Endothelial cell of umbilical vein (primary cell): ENCODE data around the gene CALN1. TPM values are rescaled to one million over a fixed set of nuclear protein-coding genes. Genes with fewer than 3 reads are reported as not detected.

ENCODE experiments used
- BruUV-seq: library from RNA; stranded (reverse); fragments of 400-500 nt; replicated peaks from 2 replicates; lab custom pipeline; 2021; lab: Mats Ljungman, UMichigan
- CTCF ChIA-PET: fragments of 300-600, 350-600 bp; sonication (Branson Sonifier 250); formaldehyde crosslinking; loops from one replicate; lab custom pipeline; 2021; ENCODE audit warnings: antibody characterized with exemption, inconsistent platforms; lab: Charles Lee
- POLR2A ChIA-PET: fragments of 300-600, 350-600 bp; sonication (Branson Sonifier 250); formaldehyde crosslinking; loops from one replicate; lab custom pipeline; 2021; ENCODE audit warnings: antibody characterized with exemption, inconsistent platforms; lab: Charles Lee
- DNase-seq: peaks from one replicate; pipeline ENCODE4 v3.0.0-alpha.2; 2011; ENCODE audit warnings: low read depth, low spot score
- FAIRE-seq: peaks from 2 replicates; lab custom pipeline; 2011; peaks lifted over from hg19 to GRCh38; lab: Jason Lieb, UNC
- H2AFZ ChIP-seq: 2 replicates; pipeline ENCODE4 v1.6.0; 2012; ENCODE audit warnings: low read depth, low read length, control low read depth, inconsistent platforms
- H3K27ac ChIP-seq: 2 replicates; pipeline ENCODE4 v1.5.1; 2011; ENCODE audit warnings: low read depth, mild to moderate bottlenecking, control low read depth, low read length, moderate library complexity; ENCODE audit not compliant: insufficient read depth
- H3K27me3 ChIP-seq, 2 experiments: 2 replicates each; pipeline versions ENCODE4 v1.6.0 to v1.6.1; 2011; ENCODE audit warnings: low read length in 2 of 2, mixed read lengths in 1 of 2; ENCODE audit not compliant: control insufficient read depth in 2 of 2, insufficient read depth in 2 of 2
- H3K36me3 ChIP-seq, 2 experiments: 2 replicates in 1 of 2; 3 replicates in 1 of 2; pipeline ENCODE4 v1.5.1; 2011; ENCODE audit warnings: low read length in 2 of 2, mild to moderate bottlenecking in 1 of 2, moderate library complexity in 1 of 2; ENCODE audit not compliant: control insufficient read depth in 2 of 2, insufficient read depth in 2 of 2; ENCODE audit errors: extremely low read depth in 1 of 2
- H3K4me1 ChIP-seq: 3 replicates; pipeline ENCODE4 v1.5.1; 2011; ENCODE audit warnings: mild to moderate bottlenecking, low read length; ENCODE audit not compliant: control insufficient read depth, insufficient read depth; ENCODE audit errors: extremely low read depth
- H3K4me2 ChIP-seq: 2 replicates; pipeline ENCODE4 v1.6.1; 2011; ENCODE audit warnings: low read length, control low read depth, mixed read lengths; ENCODE audit not compliant: insufficient read depth
- H3K4me3 ChIP-seq, 3 experiments: fragments of 200-600 bp in 1 of 3; sonication (generic), shearing (Covaris generic) in 1 of 3; replicated peaks in 1 of 3; 2 replicates each; pipeline ENCODE4 v1.5.1; 2011 to 2016; ENCODE audit warnings: control low read depth in 3 of 3, low read length in 3 of 3, mild to moderate bottlenecking in 2 of 3, inconsistent platforms in 1 of 3, low read depth in 1 of 3, moderate library complexity in 1 of 3; ENCODE audit not compliant: insufficient read depth in 1 of 3
- H3K79me2 ChIP-seq: 2 replicates; pipeline ENCODE4 v1.6.0; 2012; ENCODE audit warnings: low read length, inconsistent platforms; ENCODE audit not compliant: control insufficient read depth, insufficient read depth
- H3K9ac ChIP-seq: replicated peaks from 2 replicates; pipeline ENCODE3; 2011; ENCODE audit warnings: low read length, control low read depth; ENCODE audit not compliant: insufficient read depth; ENCODE audit errors: extremely low read depth
- H3K9me1 ChIP-seq: replicated peaks from 3 replicates; pipeline ENCODE4 v1.6.0; 2011; ENCODE audit warnings: mild to moderate bottlenecking, low read length; ENCODE audit not compliant: control insufficient read depth, insufficient read depth; ENCODE audit errors: extremely low read depth
- H3K9me3 ChIP-seq: replicated peaks from 2 replicates; pipeline ENCODE4 v1.5.1; 2012; ENCODE audit warnings: low read length, inconsistent platforms; ENCODE audit not compliant: control insufficient read depth, insufficient read depth
- H4K20me1 ChIP-seq: replicated peaks from 2 replicates; pipeline ENCODE3; 2011; ENCODE audit warnings: mild to moderate bottlenecking, low read length; ENCODE audit not compliant: control insufficient read depth, insufficient read depth; ENCODE audit errors: extremely low read depth
- EZH2 ChIP-seq: IDR thresholded peaks from 2 replicates; pipeline ENCODE4 v1.6.1; 2012; ENCODE audit warnings: borderline replicate concordance, low read depth, mild to moderate bottlenecking, moderate library complexity, low read length, inconsistent platforms; ENCODE audit not compliant: severe bottlenecking
- FOS ChIP-seq: IDR thresholded peaks from 2 replicates; pipeline ENCODE4 v1.6.1; 2011; ENCODE audit warnings: mild to moderate bottlenecking, low read length, moderate library complexity, borderline replicate concordance; ENCODE audit not compliant: insufficient read depth
- GATA2 ChIP-seq: IDR thresholded peaks from 2 replicates; pipeline ENCODE4 v1.7.0; 2011; ENCODE audit warnings: low read depth, mild to moderate bottlenecking, moderate library complexity, mixed read lengths, low read length; ENCODE audit not compliant: insufficient read length, insufficient read depth
- JUN ChIP-seq: IDR thresholded peaks from 2 replicates; pipeline ENCODE4 v1.6.1; 2011; ENCODE audit warnings: borderline replicate concordance, low read depth; ENCODE audit not compliant: insufficient read length, insufficient read depth
- MYC ChIP-seq: IDR thresholded peaks from one replicate; pipeline ENCODE4 v1.6.1; 2011; ENCODE audit warnings: mild to moderate bottlenecking, low read depth, low read length
- POLR2A ChIP-seq: IDR thresholded peaks from 2 replicates; pipeline ENCODE4 v1.6.1; 2012; ENCODE audit warnings: low read depth, mild to moderate bottlenecking, control low read depth, low read length
- POLR2AphosphoS5 ChIP-seq: IDR thresholded peaks from 2 replicates; pipeline ENCODE4 v1.6.1; 2012; ENCODE audit warnings: low read depth, mild to moderate bottlenecking, control low read depth, low read length, moderate library complexity; ENCODE audit not compliant: insufficient read depth
- dilution Hi-C: fragments of 300-500 bp; cut with MboI; formaldehyde crosslinking; loops from one replicate; pipeline ENCODE4 v1.15.0; 2019; ENCODE audit warnings: low sequenced_read_pairs; ENCODE audit not compliant: extremely low pct_ligation_motif_present
- intact Hi-C: fragments of 100-400 bp; cut with micrococcal nuclease; formaldehyde crosslinking; loops from one replicate; pipeline ENCODE4 v1.10.0; 2022
- polyA plus RNA-seq, 4 experiments: library from polyadenylated mRNA; depleted of rRNA in 3 of 4; stranded (reverse) in 3 of 4; unstranded in 1 of 4; fragments of >200 nt; gene quantifications; 2 replicates each; pipeline versions ENCODE4 v1.2.1 to v1.2.3, GENCODE V29; 2011 to 2012; ENCODE audit warnings: missing spikeins in 1 of 4
- total RNA-seq: library from RNA; stranded (reverse); gene quantifications from 2 replicates; pipeline ENCODE4 v1.2.3, GENCODE V29; 2021
- TF ChIP-seq, protein P1 (sequence below), 2 donors: IDR thresholded peaks; 1 replicate in 1 of 2; 2 replicates in 1 of 2; pipeline ENCODE4 v1.5.1; 2011; ENCODE audit warnings: low read length in 2 of 2, mild to moderate bottlenecking in 2 of 2, moderate library complexity in 2 of 2, control low read depth in 1 of 2, inconsistent platforms in 1 of 2, low read depth in 1 of 2; ENCODE audit not compliant: insufficient read depth in 1 of 2; ENCODE audit errors: extremely low read depth in 1 of 2
- TF ChIP-seq, protein P2 (sequence below): IDR thresholded peaks from 2 replicates; pipeline ENCODE4 v1.6.1; 2011; ENCODE audit not compliant: insufficient read depth, insufficient read length

The CALN1 gene
- total and polyA plus RNA-seq, 2 donors (not counting 3 experiments of a cell fraction or from before 2014, with no cell fraction given) = not detected

DNA sequence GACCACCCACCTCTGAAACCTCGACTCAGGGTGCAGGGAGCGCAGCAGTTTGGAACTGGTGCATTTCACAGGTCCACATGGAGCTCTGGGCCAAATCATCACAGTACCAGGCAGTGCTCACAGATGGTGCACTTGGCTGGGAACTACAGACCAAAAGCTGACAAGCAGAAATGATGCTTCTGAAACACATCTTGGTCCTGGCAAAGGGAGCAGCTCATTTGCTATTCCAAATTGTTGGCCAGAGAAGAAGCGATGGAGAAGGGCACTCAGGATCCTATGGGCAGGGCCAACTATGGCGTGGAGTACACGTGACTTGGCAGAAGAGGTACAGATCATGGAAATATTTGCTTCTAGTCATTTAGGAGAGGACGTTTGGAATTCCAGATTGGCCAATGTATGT lies 383.9 kb downstream of the CALN1 start:
- Histone ChIP-seq H3K9me3 (peaks cover 5% of the 10 kb centered on the region), H3K4me2 (no peak overlapping the region), H3K27me3 (no peaks in the 10 kb centered on the region), H3K4me1 (no peaks in the 10 kb centered on the region), H4K20me1 (no peaks in the 10 kb centered on the region), H3K27ac (no peak overlapping the region), H3K9me1 (no peaks in the 10 kb centered on the region), H3K36me3 (no peaks in the 10 kb centered on the region), H3K4me3 (no peak overlapping the region), H3K9ac (no peak overlapping the region), H2AFZ (no peak overlapping the region), H3K79me2 (no peaks in the 10 kb centered on the region)
- ChIA-PET CTCF (no interaction called here), POLR2A (no interaction called here)
- FAIRE-seq (no peak), DNase-seq (no peak)
- intact Hi-C loops (no loop called here), dilution Hi-C loops (no loop called here)
- no peak for TF ChIP-seq FOS
- TF ChIP-seq JUN = no peak
- no peak for TF ChIP-seq POLR2AphosphoS5
- TF ChIP-seq, protein P1, sequence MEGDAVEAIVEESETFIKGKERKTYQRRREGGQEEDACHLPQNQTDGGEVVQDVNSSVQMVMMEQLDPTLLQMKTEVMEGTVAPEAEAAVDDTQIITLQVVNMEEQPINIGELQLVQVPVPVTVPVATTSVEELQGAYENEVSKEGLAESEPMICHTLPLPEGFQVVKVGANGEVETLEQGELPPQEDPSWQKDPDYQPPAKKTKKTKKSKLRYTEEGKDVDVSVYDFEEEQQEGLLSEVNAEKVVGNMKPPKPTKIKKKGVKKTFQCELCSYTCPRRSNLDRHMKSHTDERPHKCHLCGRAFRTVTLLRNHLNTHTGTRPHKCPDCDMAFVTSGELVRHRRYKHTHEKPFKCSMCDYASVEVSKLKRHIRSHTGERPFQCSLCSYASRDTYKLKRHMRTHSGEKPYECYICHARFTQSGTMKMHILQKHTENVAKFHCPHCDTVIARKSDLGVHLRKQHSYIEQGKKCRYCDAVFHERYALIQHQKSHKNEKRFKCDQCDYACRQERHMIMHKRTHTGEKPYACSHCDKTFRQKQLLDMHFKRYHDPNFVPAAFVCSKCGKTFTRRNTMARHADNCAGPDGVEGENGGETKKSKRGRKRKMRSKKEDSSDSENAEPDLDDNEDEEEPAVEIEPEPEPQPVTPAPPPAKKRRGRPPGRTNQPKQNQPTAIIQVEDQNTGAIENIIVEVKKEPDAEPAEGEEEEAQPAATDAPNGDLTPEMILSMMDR (IDR thresholded peaks at IDR 0.05; ENCODE audit: extremely low read depth in 1 of 2, insufficient read depth in 1 of 2, low read depth in 1 of 2, low read length in 2 of 2) = no peak
- TF ChIP-seq MYC = no peak
- TF ChIP-seq GATA2 = no peak
- no peak for TF ChIP-seq POLR2A
- no peak for TF ChIP-seq EZH2
- TF ChIP-seq, protein P2, sequence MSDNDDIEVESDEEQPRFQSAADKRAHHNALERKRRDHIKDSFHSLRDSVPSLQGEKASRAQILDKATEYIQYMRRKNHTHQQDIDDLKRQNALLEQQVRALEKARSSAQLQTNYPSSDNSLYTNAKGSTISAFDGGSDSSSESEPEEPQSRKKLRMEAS = no peak
- BruUV-seq = no TSS peak
